HCT116 (cell line): ENCODE data around the gene CRB1. TPM values are rescaled to one million over a fixed set of nuclear protein-coding genes. Genes with fewer than 3 reads are reported as not detected.

ENCODE experiments used
- ATAC-seq: fragments of 200-7000 bp; cut with Tn5 transposase; 2 replicates; pipeline ENCODE4 v1.9.1; 2020; ENCODE audit warnings: mild to moderate bottlenecking, moderate library complexity
- BruUV-seq: library from RNA; stranded (reverse); fragments of 400-500 nt; replicated peaks from 2 replicates; lab custom pipeline; 2021; lab: Mats Ljungman, UMichigan
- CTCF ChIA-PET: fragments of 300-600 bp; sonication (Branson Sonifier 250); formaldehyde crosslinking; loops from one replicate; lab custom pipeline; 2021; ENCODE audit warnings: antibody characterized with exemption; lab: Charles Lee
- POLR2A ChIA-PET: fragments of 300-600, 350-600 bp; sonication (Branson Sonifier 250); formaldehyde crosslinking; loops from one replicate; lab custom pipeline; 2021; ENCODE audit warnings: antibody characterized with exemption; lab: Charles Lee
- RAD21 ChIA-PET, 2 experiments: fragments of 300-600 bp; sonication (Branson Sonifier 250); formaldehyde crosslinking; loops; one replicate each; lab custom pipeline; 2023; ENCODE audit warnings: low total read pairs in 2 of 2; ENCODE audit not compliant: uncharacterized antibody in 2 of 2, unreplicated experiment in 2 of 2, low non-redundant PET in 1 of 2; lab: Charles Lee
- DNase-seq: peaks from one replicate; pipeline ENCODE4 v3.0.0-alpha.2; 2010; ENCODE audit warnings: low read depth, low spot score
- H2AFZ ChIP-seq: fragments of 200-600 bp; shearing (Covaris generic), sonication (generic); 2 replicates; pipeline ENCODE4 v1.6.1; 2017; ENCODE audit warnings: low read depth, mixed run types, mixed read lengths, antibody characterized with exemption, low read length; ENCODE audit not compliant: poor library complexity, severe bottlenecking
- H3K27ac ChIP-seq: 2 replicates; pipeline ENCODE4 v1.5.1; 2012; ENCODE audit warnings: low read depth, low read length
- H3K27me3 ChIP-seq: fragments of 200-600 bp; sonication (generic); 2 replicates; pipeline ENCODE4 v1.6.1; 2016; ENCODE audit warnings: mixed run types, low read length, mixed read lengths; ENCODE audit not compliant: insufficient read depth
- H3K36me3 ChIP-seq, 2 experiments: fragments of 200-500 bp in 1 of 2; fragments of 200-600 bp in 1 of 2; sonication (Bioruptor generic) in 1 of 2; sonication (generic) in 1 of 2; 2 replicates each; pipeline versions ENCODE4 v1.5.1 to v1.6.1; 2014 to 2016; ENCODE audit warnings: low read length in 2 of 2, inconsistent platforms in 1 of 2, mixed read lengths in 1 of 2, mixed run types in 1 of 2; ENCODE audit not compliant: insufficient read depth in 2 of 2, control insufficient read depth in 1 of 2
- H3K4me1 ChIP-seq, 2 experiments: fragments of 200-600 bp in 1 of 2; sonication (generic) in 1 of 2; 2 replicates each; pipeline versions ENCODE4 v1.5.1 to v1.6.1; 2012 to 2017; ENCODE audit warnings: low read length in 2 of 2, inconsistent platforms in 1 of 2, mild to moderate bottlenecking in 1 of 2, mixed read lengths in 1 of 2, mixed run types in 1 of 2, moderate library complexity in 1 of 2; ENCODE audit not compliant: insufficient read depth in 2 of 2, control insufficient read depth in 1 of 2
- H3K4me2 ChIP-seq: fragments of 200-600 bp; sonication (generic); 2 replicates; pipeline ENCODE4 v1.6.1; 2017; ENCODE audit warnings: mixed run types, low read length, mixed read lengths
- H3K4me3 ChIP-seq, 2 experiments: fragments of 200-600 bp in 1 of 2; sonication (generic) in 1 of 2; replicated peaks in 1 of 2; 2 replicates each; pipeline ENCODE4 v1.5.1; 2011 to 2016; ENCODE audit warnings: low read length in 2 of 2, control low read depth in 1 of 2, low read depth in 1 of 2, mild to moderate bottlenecking in 1 of 2, mixed read lengths in 1 of 2, mixed run types in 1 of 2
- H3K79me2 ChIP-seq: fragments of 200-600 bp; sonication (generic); 2 replicates; pipeline ENCODE4 v1.6.1; 2017; ENCODE audit warnings: mild to moderate bottlenecking, mixed run types, low read length, moderate library complexity, mixed read lengths; ENCODE audit not compliant: insufficient read depth
- H3K9ac ChIP-seq: fragments of 200-600 bp; sonication (generic); 2 replicates; pipeline ENCODE4 v1.6.1; 2016; ENCODE audit warnings: low read length, mixed read lengths
- H3K9me2 ChIP-seq: fragments of 200-600 bp; sonication (generic), shearing (Covaris generic); 2 replicates; pipeline ENCODE4 v1.6.1; 2017; ENCODE audit warnings: mixed run types, mild to moderate bottlenecking, moderate library complexity; ENCODE audit not compliant: insufficient read depth
- H3K9me3 ChIP-seq, 2 experiments: fragments of 200-500 bp in 1 of 2; fragments of 200-600 bp in 1 of 2; sonication (Bioruptor generic) in 1 of 2; sonication (generic) in 1 of 2; 2 replicates each; pipeline ENCODE4 v1.6.1; 2014 to 2017; ENCODE audit warnings: low read length in 2 of 2, mixed read lengths in 2 of 2, inconsistent platforms in 1 of 2, low read depth in 1 of 2, mild to moderate bottlenecking in 1 of 2, mixed run types in 1 of 2, moderate library complexity in 1 of 2; ENCODE audit not compliant: control insufficient read depth in 1 of 2, insufficient read depth in 1 of 2
- H4K20me1 ChIP-seq: fragments of 200-600 bp; sonication (generic), shearing (Covaris generic); 2 replicates; pipeline ENCODE4 v1.6.1; 2017; ENCODE audit warnings: mixed run types, mild to moderate bottlenecking, moderate library complexity; ENCODE audit not compliant: insufficient read depth
- EGR1 ChIP-seq: IDR thresholded peaks from 2 replicates; pipeline ENCODE4 v1.6.1; 2012; ENCODE audit warnings: low read depth
- ELF1 ChIP-seq: IDR thresholded peaks from 2 replicates; pipeline ENCODE4 v1.6.1; 2012; ENCODE audit warnings: low read depth, borderline replicate concordance
- EZH2 ChIP-seq: fragments of 200-600 bp; sonication (generic); IDR thresholded peaks from 2 replicates; pipeline ENCODE4 v1.6.1; 2017; ENCODE audit warnings: antibody characterized with exemption, mixed run types
- EZH2phosphoT487 ChIP-seq: fragments of 200-600 bp; IDR thresholded peaks from 2 replicates; pipeline ENCODE4 v1.6.1; 2018; ENCODE audit warnings: antibody characterized with exemption, borderline replicate concordance
- FOSL1 ChIP-seq: IDR thresholded peaks from 2 replicates; pipeline ENCODE4 v1.6.1; 2012; ENCODE audit warnings: low read depth
- POLR2A ChIP-seq: IDR thresholded peaks from 2 replicates; pipeline ENCODE4 v1.7.0; 2011; ENCODE audit warnings: borderline replicate concordance; ENCODE audit not compliant: insufficient read depth, insufficient read length; ENCODE audit errors: extremely low read depth
- RAD21 ChIP-seq: IDR thresholded peaks from 2 replicates; pipeline ENCODE4 v1.6.1; 2012; ENCODE audit warnings: low read depth, mild to moderate bottlenecking
- SIN3A ChIP-seq: IDR thresholded peaks from 2 replicates; pipeline ENCODE4 v1.6.1; 2012; ENCODE audit warnings: low read depth
- SP1 ChIP-seq: IDR thresholded peaks from 2 replicates; pipeline ENCODE4 v1.6.1; 2012; ENCODE audit warnings: low read depth
- TCF7L2 ChIP-seq: IDR thresholded peaks from 2 replicates; pipeline ENCODE4 v1.7.0; 2011; ENCODE audit warnings: borderline replicate concordance, inconsistent platforms; ENCODE audit not compliant: insufficient read depth, insufficient read length; ENCODE audit errors: extremely low read depth
- YY1 ChIP-seq: IDR thresholded peaks from 2 replicates; pipeline ENCODE4 v1.6.1; 2011; ENCODE audit warnings: low read length, low read depth, moderate library complexity, mild to moderate bottlenecking; ENCODE audit not compliant: insufficient replicate concordance; ENCODE audit errors: extremely low read depth
- intact Hi-C: fragments of 100-400 bp; cut with micrococcal nuclease; formaldehyde crosslinking; loops from 2 replicates; pipeline ENCODE4 v1.10.0; 2022
- total RNA-seq: library from RNA; stranded (reverse); gene quantifications from one replicate; pipeline ENCODE4 v1.2.1, GENCODE V29; 2021; ENCODE audit not compliant: unreplicated experiment
- TF ChIP-seq, protein P1 (sequence below), 3 experiments: fragments of 200-600 bp in 1 of 3; sonication (generic) in 1 of 3; IDR thresholded peaks in 2 of 3; conservative IDR thresholded peaks in 1 of 3; 2 replicates each; pipeline ENCODE4 v1.5.1; 2012 to 2017; ENCODE audit warnings: low read depth in 2 of 3, low read length in 2 of 3, antibody characterized with exemption in 1 of 3, borderline replicate concordance in 1 of 3, control low read depth in 1 of 3, mild to moderate bottlenecking in 1 of 3, mixed read lengths in 1 of 3, mixed run types in 1 of 3, moderate library complexity in 1 of 3; ENCODE audit not compliant: insufficient read depth in 1 of 3
- TF ChIP-seq, protein P2 (sequence below): IDR thresholded peaks from 2 replicates; pipeline ENCODE4 v1.6.1; 2012
- TF ChIP-seq, protein P3 (sequence below): IDR thresholded peaks from 2 replicates; pipeline ENCODE4 v1.6.1; 2012
- TF ChIP-seq, protein P4 (sequence below): IDR thresholded peaks from 2 replicates; pipeline ENCODE4 v1.6.1; 2011; ENCODE audit warnings: mild to moderate bottlenecking, low read length, moderate library complexity; ENCODE audit not compliant: insufficient replicate concordance; ENCODE audit errors: extremely low read depth

Gene CRB1
- total RNA-seq, 1 experiment from 2014 or later = 0.07 TPM

DNA sequence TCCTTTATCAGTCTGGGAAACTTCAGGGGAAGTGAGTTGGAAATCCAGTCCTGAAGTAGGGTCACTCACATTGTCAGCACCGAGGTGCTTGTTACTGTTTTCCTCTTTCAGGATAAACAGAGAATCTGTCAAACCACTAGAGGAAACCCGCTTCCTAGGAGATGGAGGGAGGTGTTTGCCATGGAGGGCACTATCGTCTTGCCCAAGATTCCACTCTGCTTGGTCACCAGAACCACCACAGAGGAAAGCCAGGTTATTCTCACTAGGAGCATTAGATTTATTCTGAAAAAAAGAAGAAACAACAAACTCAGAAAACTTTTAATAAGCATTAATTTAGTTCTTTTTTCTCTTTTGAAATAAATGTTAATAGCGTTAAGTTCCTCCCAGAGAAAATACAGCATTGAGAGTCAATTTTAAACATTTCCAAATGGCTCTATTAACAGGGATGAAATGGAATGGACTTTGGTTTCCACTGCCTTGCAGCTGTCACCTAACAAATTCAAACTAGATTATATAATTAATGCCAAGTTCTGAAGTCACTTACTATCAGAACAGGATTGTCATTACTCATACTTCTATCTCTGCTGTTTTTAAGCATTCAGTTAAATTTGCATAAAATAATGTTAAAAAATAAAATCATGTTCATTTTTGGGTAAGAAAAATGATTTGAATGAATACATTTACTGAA is 242.8 kb downstream of the CRB1 start:
- ChIA-PET POLR2A (no interaction called here), RAD21 (no interaction called here), CTCF (interaction anchor here (1.4 to 2.8 kb wide), 2 partner anchors 9 to 11 kb away, joined by 4 to 9 read pairs; no protein-coding TSS in a partner anchor)
- TF ChIP-seq POLR2A = no peak
- TF ChIP-seq SIN3A = no peak
- no peak for TF ChIP-seq FOSL1
- TF ChIP-seq, protein P1, sequence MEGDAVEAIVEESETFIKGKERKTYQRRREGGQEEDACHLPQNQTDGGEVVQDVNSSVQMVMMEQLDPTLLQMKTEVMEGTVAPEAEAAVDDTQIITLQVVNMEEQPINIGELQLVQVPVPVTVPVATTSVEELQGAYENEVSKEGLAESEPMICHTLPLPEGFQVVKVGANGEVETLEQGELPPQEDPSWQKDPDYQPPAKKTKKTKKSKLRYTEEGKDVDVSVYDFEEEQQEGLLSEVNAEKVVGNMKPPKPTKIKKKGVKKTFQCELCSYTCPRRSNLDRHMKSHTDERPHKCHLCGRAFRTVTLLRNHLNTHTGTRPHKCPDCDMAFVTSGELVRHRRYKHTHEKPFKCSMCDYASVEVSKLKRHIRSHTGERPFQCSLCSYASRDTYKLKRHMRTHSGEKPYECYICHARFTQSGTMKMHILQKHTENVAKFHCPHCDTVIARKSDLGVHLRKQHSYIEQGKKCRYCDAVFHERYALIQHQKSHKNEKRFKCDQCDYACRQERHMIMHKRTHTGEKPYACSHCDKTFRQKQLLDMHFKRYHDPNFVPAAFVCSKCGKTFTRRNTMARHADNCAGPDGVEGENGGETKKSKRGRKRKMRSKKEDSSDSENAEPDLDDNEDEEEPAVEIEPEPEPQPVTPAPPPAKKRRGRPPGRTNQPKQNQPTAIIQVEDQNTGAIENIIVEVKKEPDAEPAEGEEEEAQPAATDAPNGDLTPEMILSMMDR (IDR thresholded peaks at IDR 0.05 in 2 of 3, conservative IDR thresholded peaks at IDR 0.05 in 1 of 3; ENCODE audit: borderline replicate concordance in 1 of 3, insufficient read depth in 1 of 3, low read depth in 2 of 3, low read length in 2 of 3) = no peak
- TF ChIP-seq YY1 = no peak
- no peak for TF ChIP-seq EZH2
- TF ChIP-seq EGR1 = no peak
- no peak for TF ChIP-seq ELF1
- TF ChIP-seq SP1 = no peak
- TF ChIP-seq, protein P2, sequence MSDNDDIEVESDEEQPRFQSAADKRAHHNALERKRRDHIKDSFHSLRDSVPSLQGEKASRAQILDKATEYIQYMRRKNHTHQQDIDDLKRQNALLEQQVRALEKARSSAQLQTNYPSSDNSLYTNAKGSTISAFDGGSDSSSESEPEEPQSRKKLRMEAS = no peak
- no peak for TF ChIP-seq TCF7L2
- TF ChIP-seq, protein P3, sequence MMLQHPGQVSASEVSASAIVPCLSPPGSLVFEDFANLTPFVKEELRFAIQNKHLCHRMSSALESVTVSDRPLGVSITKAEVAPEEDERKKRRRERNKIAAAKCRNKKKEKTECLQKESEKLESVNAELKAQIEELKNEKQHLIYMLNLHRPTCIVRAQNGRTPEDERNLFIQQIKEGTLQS = no peak
- no peak for TF ChIP-seq EZH2phosphoT487
- no peak for TF ChIP-seq RAD21
- TF ChIP-seq, protein P4, sequence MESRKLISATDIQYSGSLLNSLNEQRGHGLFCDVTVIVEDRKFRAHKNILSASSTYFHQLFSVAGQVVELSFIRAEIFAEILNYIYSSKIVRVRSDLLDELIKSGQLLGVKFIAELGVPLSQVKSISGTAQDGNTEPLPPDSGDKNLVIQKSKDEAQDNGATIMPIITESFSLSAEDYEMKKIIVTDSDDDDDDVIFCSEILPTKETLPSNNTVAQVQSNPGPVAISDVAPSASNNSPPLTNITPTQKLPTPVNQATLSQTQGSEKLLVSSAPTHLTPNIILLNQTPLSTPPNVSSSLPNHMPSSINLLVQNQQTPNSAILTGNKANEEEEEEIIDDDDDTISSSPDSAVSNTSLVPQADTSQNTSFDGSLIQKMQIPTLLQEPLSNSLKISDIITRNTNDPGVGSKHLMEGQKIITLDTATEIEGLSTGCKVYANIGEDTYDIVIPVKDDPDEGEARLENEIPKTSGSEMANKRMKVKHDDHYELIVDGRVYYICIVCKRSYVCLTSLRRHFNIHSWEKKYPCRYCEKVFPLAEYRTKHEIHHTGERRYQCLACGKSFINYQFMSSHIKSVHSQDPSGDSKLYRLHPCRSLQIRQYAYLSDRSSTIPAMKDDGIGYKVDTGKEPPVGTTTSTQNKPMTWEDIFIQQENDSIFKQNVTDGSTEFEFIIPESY = no peak
- H2AFZ ChIP-seq = no peak overlapping the region
- no peaks in the 10 kb centered on the region for H3K9me2 ChIP-seq
- H3K4me3 ChIP-seq = no peak overlapping the region
- H3K27ac ChIP-seq = no peak overlapping the region
- H3K36me3 ChIP-seq = no peaks in the 10 kb centered on the region
- no TSS peak for BruUV-seq
- no peaks in the 10 kb centered on the region for H3K79me2 ChIP-seq
- no peaks in the 10 kb centered on the region for H3K4me1 ChIP-seq
- DNase-seq (no peak), ATAC-seq (no peak)
- H4K20me1 ChIP-seq = no peaks in the 10 kb centered on the region
- no peak overlapping the region for H3K9ac ChIP-seq
- H3K9me3 ChIP-seq = no peaks in the 10 kb centered on the region
- no peaks in the 10 kb centered on the region for H3K27me3 ChIP-seq
- no peak overlapping the region for H3K4me2 ChIP-seq
- intact Hi-C loops = no loop called here
